G401 (cell line): ENCODE measurements around the gene FOXO6. TPM values are rescaled to one million over a fixed set of nuclear protein-coding genes. Genes with fewer than 3 reads are reported as not detected.

Experiments
- DNase-seq: peaks from one replicate; pipeline ENCODE4 v3.0.0-alpha.2; 2015; ENCODE audit warnings: low spot score
- in situ Hi-C: cut with HindIII; loops from 2 replicates; pipeline ENCODE4 v1.10.0; 2016; ENCODE audit warnings: low sequenced_read_pairs, mixed read lengths
- total RNA-seq: library from RNA; depleted of rRNA; stranded (reverse); fragments of >200 nt; shearing (Covaris generic); gene quantifications from 2 replicates; pipeline ENCODE4 v1.2.3, GENCODE V29; 2014; rRNA removed

FOXO6 gene
- 0.51 and 1.5 TPM in 2 replicates for total RNA-seq

GRCh38 chr1:41360786-41361494 is at the start of gene FOXO6:
Gene FOXO6 (plus strand): TSS chr1:41361434.
- in situ Hi-C loops: no loop called here
- DNase-seq: peak; percentile 98

GRCh38 chr1:41312991-41313645 is 48.1 kb upstream of the FOXO6 start:
- in situ Hi-C loops: no loop called here
- DNase-seq: no peak

- in situ Hi-C loops: no loop called here
- DNase-seq: no peak
Measured at GRCh38 chr1:41313661-41314131, 47.5 kb upstream of the FOXO6 start.

- in situ Hi-C loops: no loop called here
Measured at GRCh38 chr1:41314376-41315145, 46.7 kb upstream of the FOXO6 start.

GRCh38 chr1:41315146-41315822 is 46.0 kb upstream of the FOXO6 start:
- in situ Hi-C loops: no loop called here
- no peak for DNase-seq

More at GRCh38 chr1:41314376-41315145, 46.7 kb upstream of the FOXO6 start:
- no peak for DNase-seq

- in situ Hi-C loops: no loop called here
- DNase-seq: no peak
Measured at GRCh38 chr1:41315871-41316270, 45.4 kb upstream of the FOXO6 start.

- in situ Hi-C loops: no loop called here
- no peak for DNase-seq
Measured at GRCh38 chr1:41317361-41317760, 43.9 kb upstream of the FOXO6 start.

- DNase-seq: no peak
- in situ Hi-C loops: no loop called here
Measured at GRCh38 chr1:41318135-41318534, 43.1 kb upstream of the FOXO6 start.

- DNase-seq: no peak
- in situ Hi-C loops: no loop called here
Measured at GRCh38 chr1:41319106-41319755, 42.0 kb upstream of the FOXO6 start.

GRCh38 chr1:41319807-41320711 is 41.2 kb upstream of the FOXO6 start:
- in situ Hi-C loops: no loop called here
- DNase-seq: no peak

GRCh38 chr1:41320895-41321676 is 40.1 kb upstream of the FOXO6 start:
- in situ Hi-C loops: no loop called here
- DNase-seq: no peak

GRCh38 chr1:41322101-41322661 is 39.1 kb upstream of the FOXO6 start:
- no peak for DNase-seq
- in situ Hi-C loops: no loop called here

GRCh38 chr1:41322835-41323234 is 38.4 kb upstream of the FOXO6 start:
- peak; percentile 33 for DNase-seq
- in situ Hi-C loops: no loop called here

- in situ Hi-C loops: no loop called here
- no peak for DNase-seq
Measured at GRCh38 chr1:41323243-41323642, 38.0 kb upstream of the FOXO6 start.

- no peak for DNase-seq
- in situ Hi-C loops: loop anchor here (5.0 kb wide), 1 partner anchor 92 kb away; no protein-coding TSS in a partner anchor
Measured at GRCh38 chr1:41325801-41326200, 35.4 kb upstream of the FOXO6 start.

- in situ Hi-C loops: loop anchor here (5.0 kb wide), 1 partner anchor 90 kb away; no protein-coding TSS in a partner anchor
- no peak for DNase-seq
Measured at GRCh38 chr1:41327383-41327999, 33.7 kb upstream of the FOXO6 start.
